T-helper 2 cell treated with Interferon-gamma antibody and Interleukin-4, amounts not matched to agents 5 μg/mL and 100 μg/mL, for 36 hours (primary cell): ENCODE measurements around the gene NAPG.
"Not testable (repeated sequence)": the region's sequence is repeated elsewhere in the genome, so short reads cannot be mapped to it uniquely, and the experiment has no call there.

Experiments
- DNase-seq: peaks from one replicate; pipeline ENCODE4 v3.0.0; 2021; ENCODE audit warnings: low spot score
- H3K27ac Mint-ChIP-seq: one replicate; pipeline ENCODE4 v1.8.0; 2021; ENCODE audit warnings: mild to moderate bottlenecking, mixed read lengths
- H3K27me3 Mint-ChIP-seq: one replicate; pipeline ENCODE4 v1.8.0; 2021; ENCODE audit warnings: low read depth, mixed read lengths
- H3K36me3 Mint-ChIP-seq: one replicate; pipeline ENCODE4 v1.8.0; 2021; ENCODE audit warnings: low read depth, mixed read lengths
- H3K4me1 Mint-ChIP-seq: one replicate; pipeline ENCODE4 v1.8.0; 2021; ENCODE audit warnings: low read depth, mixed read lengths
- H3K4me3 Mint-ChIP-seq: one replicate; pipeline ENCODE4 v1.8.0; 2022; ENCODE audit warnings: mild to moderate bottlenecking, moderate library complexity, mixed read lengths
- H3K9me3 Mint-ChIP-seq: one replicate; pipeline ENCODE4 v1.8.0; 2021; ENCODE audit warnings: mixed read lengths

Gene NAPG

DNA sequence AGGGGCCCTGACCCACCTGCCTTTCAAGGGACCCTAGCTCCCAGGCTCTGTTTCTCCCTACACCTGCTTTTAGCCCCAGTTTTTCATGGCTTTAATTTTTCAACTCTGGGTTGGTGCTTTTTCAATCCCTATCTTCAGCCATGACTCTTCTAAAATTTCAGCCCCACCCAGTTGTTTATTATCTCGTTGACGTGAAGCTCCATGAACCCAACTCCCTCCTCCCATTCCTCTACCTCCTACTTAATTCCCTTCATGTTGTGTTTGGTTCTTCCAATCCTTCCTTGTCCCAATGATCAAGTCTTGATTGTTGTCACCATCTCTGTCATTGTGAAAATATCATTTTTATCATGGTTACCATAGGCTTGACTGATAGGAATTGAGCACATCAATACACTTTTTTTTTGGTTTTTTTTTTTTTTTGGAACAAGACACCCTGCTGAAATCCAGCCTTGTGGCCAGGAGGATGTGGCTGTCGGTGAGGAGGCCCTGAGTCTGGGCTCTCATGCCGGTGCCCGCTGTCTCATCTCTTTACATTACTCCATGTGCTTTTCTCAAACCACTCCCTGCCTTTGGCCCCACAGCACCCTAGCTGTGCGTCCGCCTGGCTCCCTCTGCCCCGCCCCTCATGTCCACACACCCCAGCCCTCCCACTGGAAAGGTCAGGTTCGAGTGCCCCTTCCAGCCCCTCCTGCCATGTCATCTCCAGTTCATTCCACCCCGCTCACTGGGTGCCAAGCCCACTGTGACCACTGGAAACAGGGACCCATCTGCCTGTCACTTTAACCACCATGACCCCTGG, 39.3 kb downstream of the NAPG start:
- H3K9me3 Mint-ChIP-seq: no peaks in the 10 kb centered on the region
- peaks cover 1% of the 10 kb centered on the region for H3K36me3 Mint-ChIP-seq
- no peak overlapping the region for H3K4me3 Mint-ChIP-seq
- H3K27me3 Mint-ChIP-seq: no peaks in the 10 kb centered on the region
- no peak for DNase-seq
- H3K27ac Mint-ChIP-seq: no peak overlapping the region
- peaks cover 6% of the 10 kb centered on the region for H3K4me1 Mint-ChIP-seq

DNA sequence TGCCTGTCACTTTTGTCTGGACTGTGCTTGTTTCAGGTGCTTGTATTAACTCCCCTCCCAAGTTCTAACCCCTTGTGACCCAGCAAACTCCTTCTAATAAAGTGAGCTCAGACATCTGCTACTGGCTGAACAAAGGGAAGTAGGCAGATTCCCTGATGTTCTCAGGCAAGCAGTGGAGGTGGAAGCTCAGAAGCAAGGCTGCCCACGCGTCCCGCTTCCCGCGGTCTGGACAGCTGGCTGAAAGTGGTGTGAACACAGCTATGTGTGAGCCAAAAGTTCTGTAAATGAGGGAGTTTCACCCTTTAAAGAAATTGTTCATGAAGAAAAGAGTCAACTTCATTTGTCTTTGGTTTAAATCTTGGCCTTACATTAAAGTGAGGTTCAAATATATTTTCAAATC, 40.0 kb downstream of the NAPG start:
- Mint-ChIP-seq H3K36me3 (peaks cover 1% of the 10 kb centered on the region), H3K27ac (no peak overlapping the region), H3K27me3 (no peaks in the 10 kb centered on the region), H3K4me1 (peaks cover 4% of the 10 kb centered on the region), H3K9me3 (no peaks in the 10 kb centered on the region), H3K4me3 (no peak overlapping the region)
- no peak for DNase-seq

DNA sequence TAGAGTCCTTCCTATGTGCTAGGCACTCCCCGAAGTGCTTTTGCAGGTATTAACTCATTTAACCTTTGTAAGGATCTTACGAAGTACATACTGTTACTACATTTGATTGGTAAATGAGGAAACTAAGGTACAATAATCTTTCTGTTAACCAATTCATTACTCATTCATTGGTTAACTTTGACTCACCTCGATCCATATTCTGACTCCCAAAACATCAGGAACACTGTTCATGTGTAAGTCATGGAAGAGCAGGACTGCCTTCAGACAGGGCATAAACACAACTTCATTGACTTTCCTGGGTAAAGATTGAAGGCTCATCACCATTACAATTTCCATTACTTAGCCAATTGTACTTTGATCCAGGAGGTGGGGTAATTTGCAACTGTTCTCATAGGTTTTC, 40.6 kb downstream of the NAPG start:
- Mint-ChIP-seq H3K4me1 (peaks cover 4% of the 10 kb centered on the region), H3K27me3 (no peaks in the 10 kb centered on the region), H3K9me3 (no peaks in the 10 kb centered on the region), H3K27ac (no peak overlapping the region), H3K4me3 (no peak overlapping the region), H3K36me3 (peaks cover 1% of the 10 kb centered on the region)
- no peak for DNase-seq

DNA sequence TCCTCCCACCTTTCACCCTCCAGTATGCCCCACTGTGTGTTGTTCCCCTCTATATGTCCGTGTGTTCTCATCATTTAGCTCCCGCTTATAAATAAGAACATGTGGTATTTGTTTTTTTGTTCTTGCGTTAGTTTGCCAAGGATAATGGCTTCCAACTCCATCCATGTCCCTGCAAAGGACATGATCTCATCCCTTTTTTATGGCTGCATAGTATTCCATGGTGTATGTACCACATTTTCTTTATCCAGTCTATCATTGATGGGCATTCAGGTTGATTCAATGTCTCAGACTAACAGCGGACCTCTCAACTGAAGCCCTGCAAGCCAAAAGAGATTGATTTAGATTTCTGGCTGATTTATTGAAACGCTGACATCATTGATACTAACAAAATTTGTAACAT, 44.1 kb downstream of the NAPG start:
- not testable (repeated sequence) for H3K9me3 Mint-ChIP-seq, H3K4me1 Mint-ChIP-seq, DNase-seq, H3K27me3 Mint-ChIP-seq, H3K27ac Mint-ChIP-seq, H3K36me3 Mint-ChIP-seq, H3K4me3 Mint-ChIP-seq

DNA sequence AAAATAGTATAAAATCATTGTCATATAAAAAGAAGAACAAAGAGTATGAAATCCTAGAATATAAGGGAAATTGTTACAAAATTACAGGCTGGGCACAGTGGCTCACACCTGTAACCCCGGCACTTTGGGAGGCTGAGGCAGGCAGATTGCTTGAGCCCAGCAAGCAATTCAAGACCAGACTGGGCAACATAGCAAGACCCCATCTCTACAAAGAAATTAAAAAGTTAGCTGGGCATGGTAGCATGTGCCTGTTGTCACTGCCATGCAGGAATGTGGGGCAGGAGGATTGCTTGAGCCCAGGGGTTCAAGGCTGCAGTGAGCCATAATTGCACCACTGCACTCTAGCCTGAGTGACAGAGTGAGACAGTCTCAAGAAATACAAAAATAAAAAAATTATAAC, 44.8 kb downstream of the NAPG start:
- H3K9me3 Mint-ChIP-seq: no peaks in the 10 kb centered on the region
- no peaks in the 10 kb centered on the region for H3K27me3 Mint-ChIP-seq
- no peaks in the 10 kb centered on the region for H3K4me1 Mint-ChIP-seq
- no peaks in the 10 kb centered on the region for H3K36me3 Mint-ChIP-seq
- no peak for DNase-seq
- no peak overlapping the region for H3K4me3 Mint-ChIP-seq
- H3K27ac Mint-ChIP-seq: no peak overlapping the region

DNA sequence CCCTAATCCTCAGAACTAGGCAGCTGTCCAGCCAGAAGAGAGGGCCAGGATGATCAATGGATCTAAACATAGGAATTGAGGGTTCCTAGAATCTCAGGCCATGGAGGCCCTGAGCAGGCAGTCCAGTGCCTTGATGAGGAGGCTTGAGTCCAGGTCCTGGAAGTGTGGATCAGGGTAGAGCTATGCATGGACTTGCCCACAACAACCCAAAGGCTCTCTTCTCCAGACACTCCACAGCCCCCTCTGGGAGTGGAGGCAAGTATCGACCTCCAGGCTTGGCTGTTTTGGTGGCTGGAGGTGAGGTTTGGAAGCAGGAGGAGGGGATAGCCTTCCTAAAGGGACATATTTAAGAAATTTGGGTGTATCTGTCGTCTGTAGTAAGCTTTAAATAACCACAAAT, 45.7 kb downstream of the NAPG start:
- H3K27me3 Mint-ChIP-seq: no peaks in the 10 kb centered on the region
- H3K27ac Mint-ChIP-seq: no peak overlapping the region
- no peak for DNase-seq

DNA sequence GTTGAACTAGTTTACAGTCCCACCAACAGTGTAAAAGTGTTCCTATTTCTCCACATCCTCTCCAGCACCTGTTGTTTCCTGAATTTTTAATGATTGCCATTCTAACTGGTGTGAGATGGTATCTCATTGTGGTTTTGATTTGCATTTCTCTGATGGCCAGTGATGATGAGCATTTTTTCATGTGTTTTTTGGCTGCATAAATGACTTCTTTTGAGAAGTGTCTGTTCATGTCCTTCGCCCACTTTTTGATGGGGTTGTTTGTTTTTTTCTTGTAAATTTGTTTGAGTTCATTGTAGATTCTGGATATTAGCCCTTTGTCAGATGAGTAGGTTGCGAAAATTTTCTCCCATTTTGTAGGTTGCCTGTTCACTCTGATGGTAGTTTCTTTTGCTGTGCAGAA, 47.4 kb downstream of the NAPG start:
- H3K9me3 Mint-ChIP-seq, H3K36me3 Mint-ChIP-seq, DNase-seq: not testable (repeated sequence)

More for the DNA sequence above, 45.7 kb downstream of the NAPG start:
- H3K36me3 Mint-ChIP-seq: no peaks in the 10 kb centered on the region
- H3K9me3 Mint-ChIP-seq: no peaks in the 10 kb centered on the region
- H3K4me1 Mint-ChIP-seq: no peaks in the 10 kb centered on the region
- no peak overlapping the region for H3K4me3 Mint-ChIP-seq

DNA sequence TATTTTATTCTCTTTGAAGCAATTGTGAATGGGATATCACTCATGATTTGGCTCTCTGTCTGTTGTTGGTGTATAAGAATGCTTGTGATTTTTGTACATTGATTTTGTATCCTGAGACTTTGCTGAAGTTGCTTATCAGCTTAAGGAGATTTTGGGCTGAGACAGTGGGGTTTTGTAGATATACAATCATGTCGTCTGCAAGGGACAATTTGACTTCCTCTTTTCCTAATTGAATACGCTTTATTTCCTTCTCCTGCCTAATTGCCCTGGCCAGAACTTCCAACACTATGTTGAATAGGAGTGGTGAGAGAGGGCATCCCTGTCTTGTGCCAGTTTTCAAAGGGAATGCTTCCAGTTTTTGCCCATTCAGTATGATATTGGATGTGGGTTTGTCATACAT, 48.6 kb downstream of the NAPG start:
- not testable (repeated sequence) for DNase-seq, H3K4me3 Mint-ChIP-seq, H3K36me3 Mint-ChIP-seq, H3K27me3 Mint-ChIP-seq, H3K27ac Mint-ChIP-seq, H3K4me1 Mint-ChIP-seq, H3K9me3 Mint-ChIP-seq

More for the DNA sequence above, 47.4 kb downstream of the NAPG start:
- not testable (repeated sequence) for H3K4me1 Mint-ChIP-seq, H3K4me3 Mint-ChIP-seq, H3K27ac Mint-ChIP-seq, H3K27me3 Mint-ChIP-seq

DNA sequence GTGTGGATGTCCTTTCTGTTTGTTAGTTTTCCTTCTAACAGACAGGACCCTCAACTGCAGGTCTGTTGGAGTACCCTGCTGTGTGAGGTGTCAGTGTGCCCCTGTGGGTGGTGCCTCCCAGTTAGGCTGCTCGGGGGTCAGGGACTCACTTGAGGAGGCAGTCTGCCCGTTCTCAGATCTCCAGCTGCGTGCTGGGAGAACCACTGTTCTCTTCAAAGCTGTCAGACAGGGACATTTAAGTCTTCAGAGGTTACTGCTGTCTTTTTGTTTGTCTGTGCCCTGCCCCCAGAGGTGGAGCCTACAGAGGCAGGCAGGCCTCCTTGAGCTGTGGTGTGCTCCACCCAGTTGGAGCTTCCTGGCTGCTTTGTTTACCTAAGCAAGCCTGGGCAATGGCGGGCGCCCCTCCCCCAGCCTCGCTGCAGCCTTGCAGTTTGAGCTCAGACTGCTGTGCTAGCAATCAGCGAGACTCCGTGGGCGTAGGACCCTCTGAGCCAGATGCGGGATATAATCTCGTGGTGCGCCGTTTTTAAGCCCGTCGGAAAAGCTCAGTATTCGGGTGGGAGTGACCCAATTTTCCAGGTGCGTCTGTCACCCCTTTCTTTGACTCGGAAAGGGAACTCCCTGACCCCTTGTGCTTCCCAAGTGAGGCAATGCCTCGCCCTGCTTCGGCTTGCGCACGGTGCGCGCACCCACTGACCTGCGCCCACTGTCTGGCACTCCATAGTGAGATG, 52.2 kb downstream of the NAPG start:
- not testable (repeated sequence) for H3K36me3 Mint-ChIP-seq, DNase-seq, H3K9me3 Mint-ChIP-seq, H3K4me1 Mint-ChIP-seq, H3K27me3 Mint-ChIP-seq
- H3K4me3 Mint-ChIP-seq: peak overlapping the region; percentile 48
- H3K27ac Mint-ChIP-seq: peak overlapping the region; percentile 52

DNA sequence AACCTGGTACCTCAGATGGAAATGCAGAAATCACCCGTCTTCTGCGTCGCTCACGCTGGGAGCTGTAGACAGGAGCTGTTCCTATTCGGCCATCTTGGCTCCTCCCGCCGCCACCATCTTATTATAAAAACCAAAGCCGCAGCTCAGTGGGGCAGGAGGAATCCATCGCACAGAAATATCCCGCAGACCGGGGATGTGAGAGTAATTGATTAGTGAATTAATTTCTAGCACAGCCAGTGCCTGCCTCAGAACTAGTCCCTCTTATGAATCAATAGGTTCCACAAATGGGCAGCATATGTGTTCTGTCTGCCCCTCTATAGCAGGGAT, 52.7 kb downstream of the NAPG start:
- not testable (repeated sequence) for H3K4me1 Mint-ChIP-seq, H3K27me3 Mint-ChIP-seq, H3K36me3 Mint-ChIP-seq, H3K27ac Mint-ChIP-seq, DNase-seq, H3K9me3 Mint-ChIP-seq, H3K4me3 Mint-ChIP-seq

DNA sequence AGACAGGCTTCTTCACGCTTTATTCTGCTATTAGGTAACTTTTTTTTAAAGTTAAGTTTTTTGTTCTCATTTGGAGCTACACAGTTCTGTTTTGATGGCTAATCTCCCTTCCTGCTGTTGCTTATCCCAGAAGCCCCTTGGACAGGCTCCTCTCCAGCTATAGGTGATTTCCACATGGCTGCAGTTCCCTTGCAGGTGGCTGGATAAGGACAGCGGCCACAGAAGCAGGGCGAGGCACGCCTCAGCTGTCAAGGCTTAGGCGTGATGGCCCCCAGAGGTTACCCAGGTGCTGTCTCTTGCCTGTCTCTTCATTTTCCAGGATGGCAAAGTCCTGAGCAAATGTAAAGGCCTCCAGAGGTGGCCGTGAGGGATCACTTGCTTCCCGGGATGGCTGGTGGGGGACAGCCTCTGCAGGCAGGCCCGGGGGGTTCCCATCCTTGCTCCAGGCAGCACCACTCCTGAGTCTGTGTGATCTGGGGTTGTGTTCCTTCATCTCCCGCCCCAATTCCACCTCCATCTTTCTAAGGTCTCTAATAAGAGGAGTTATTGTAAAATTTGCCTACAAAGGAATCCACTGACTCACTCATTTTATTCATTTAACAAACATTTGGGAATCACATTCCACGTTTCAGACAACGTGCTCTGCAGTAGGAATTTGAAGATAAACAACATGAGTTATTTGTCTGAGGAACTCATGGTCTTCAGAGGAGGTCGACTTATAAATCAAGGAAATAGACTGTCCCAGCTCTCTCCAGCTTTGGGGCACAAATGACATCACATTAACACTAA, 53.4 kb downstream of the NAPG start:
- peaks cover 5% of the 10 kb centered on the region for H3K4me1 Mint-ChIP-seq
- H3K9me3 Mint-ChIP-seq: peaks cover 3% of the 10 kb centered on the region
- H3K4me3 Mint-ChIP-seq: no peak overlapping the region
- H3K27ac Mint-ChIP-seq: no peak overlapping the region
- peaks cover 2% of the 10 kb centered on the region for H3K36me3 Mint-ChIP-seq
- DNase-seq: no peak
- H3K27me3 Mint-ChIP-seq: peaks cover under 1% of the 10 kb centered on the region

DNA sequence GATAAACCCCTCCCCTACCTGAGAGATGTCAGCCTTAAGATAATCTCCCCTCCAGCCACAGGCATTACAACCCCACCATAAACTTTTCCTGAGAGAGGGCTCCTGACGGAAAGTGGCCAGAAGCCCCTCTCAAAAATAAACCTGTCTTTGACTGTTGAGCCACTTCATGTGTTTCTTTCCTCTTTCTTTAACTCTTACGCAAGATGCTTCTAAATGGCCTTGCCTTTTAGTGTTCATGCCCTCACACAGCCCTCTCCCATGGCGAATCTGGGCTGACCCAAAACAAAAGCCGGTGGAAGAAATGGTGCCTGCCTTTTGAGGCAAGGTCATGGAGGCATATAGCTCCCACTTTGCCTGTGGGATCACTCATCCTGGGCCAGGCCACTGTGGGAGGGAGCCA, 54.4 kb downstream of the NAPG start:
- H3K36me3 Mint-ChIP-seq: peaks cover 2% of the 10 kb centered on the region
- H3K9me3 Mint-ChIP-seq: peaks cover 3% of the 10 kb centered on the region
- H3K27ac Mint-ChIP-seq: no peak overlapping the region
- no peak for DNase-seq
- no peak overlapping the region for H3K4me3 Mint-ChIP-seq
- peaks cover 7% of the 10 kb centered on the region for H3K27me3 Mint-ChIP-seq
- H3K4me1 Mint-ChIP-seq: peaks cover 5% of the 10 kb centered on the region

DNA sequence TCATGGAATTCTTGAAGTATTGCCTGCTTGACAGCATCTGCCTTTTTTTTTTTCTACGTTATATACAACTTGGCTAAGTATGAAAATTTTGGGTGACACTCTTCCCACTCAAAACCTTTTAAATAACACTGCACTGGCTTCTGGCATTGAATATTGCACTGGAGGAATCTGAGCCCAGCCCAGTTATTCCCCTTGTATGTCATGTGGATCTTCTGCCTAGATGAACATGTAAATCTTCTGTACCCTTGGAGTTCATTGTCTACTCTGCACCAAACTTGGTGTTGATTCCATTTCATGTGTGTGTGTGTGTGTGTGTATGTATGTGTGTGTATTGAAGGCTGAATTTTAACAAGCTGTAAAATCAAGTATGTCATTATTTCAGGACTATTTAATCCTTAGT, 59.4 kb downstream of the NAPG start:
- Mint-ChIP-seq H3K4me1 (no peaks in the 10 kb centered on the region), H3K9me3 (no peaks in the 10 kb centered on the region), H3K4me3 (no peak overlapping the region), H3K27ac (no peak overlapping the region), H3K27me3 (peaks cover 19% of the 10 kb centered on the region), H3K36me3 (peaks cover 2% of the 10 kb centered on the region)
- no peak for DNase-seq

DNA sequence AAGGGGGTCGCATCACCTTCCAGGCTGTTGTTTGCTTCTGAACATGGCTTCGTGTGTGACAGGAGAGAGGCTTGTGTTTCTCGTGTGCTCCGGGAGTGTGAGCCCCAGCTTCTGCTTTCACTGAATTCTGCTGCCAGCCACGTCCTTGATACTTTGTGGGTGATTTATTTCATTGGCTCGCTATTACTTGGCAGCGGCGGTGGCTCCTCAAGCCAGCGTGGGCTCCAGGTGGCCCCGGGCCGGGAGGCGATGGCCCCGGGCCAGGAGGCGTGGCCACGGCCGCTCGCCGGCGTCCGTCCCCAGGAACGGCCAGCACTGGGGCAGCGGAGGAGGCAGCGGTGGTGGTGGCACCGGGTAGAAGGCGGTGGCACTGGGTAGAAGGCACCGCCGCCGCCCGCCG, 63.1 kb downstream of the NAPG start:
- no peaks in the 10 kb centered on the region for H3K9me3 Mint-ChIP-seq
- no peak for DNase-seq

More for the DNA sequence above, 63.1 kb downstream of the NAPG start:
- Mint-ChIP-seq H3K27ac (no peak overlapping the region), H3K4me3 (no peak overlapping the region), H3K36me3 (peaks cover 1% of the 10 kb centered on the region), H3K27me3 (peaks cover 19% of the 10 kb centered on the region), H3K4me1 (peaks cover 9% of the 10 kb centered on the region)
